ENCODE data around the gene GCN1. TPM values are rescaled to one million over a fixed set of nuclear protein-coding genes. Genes with fewer than 3 reads are reported as not detected.

Gene GCN1
- total RNA-seq, 2 experiments from 2014 or later: 126 to 151 TPM

DNA sequence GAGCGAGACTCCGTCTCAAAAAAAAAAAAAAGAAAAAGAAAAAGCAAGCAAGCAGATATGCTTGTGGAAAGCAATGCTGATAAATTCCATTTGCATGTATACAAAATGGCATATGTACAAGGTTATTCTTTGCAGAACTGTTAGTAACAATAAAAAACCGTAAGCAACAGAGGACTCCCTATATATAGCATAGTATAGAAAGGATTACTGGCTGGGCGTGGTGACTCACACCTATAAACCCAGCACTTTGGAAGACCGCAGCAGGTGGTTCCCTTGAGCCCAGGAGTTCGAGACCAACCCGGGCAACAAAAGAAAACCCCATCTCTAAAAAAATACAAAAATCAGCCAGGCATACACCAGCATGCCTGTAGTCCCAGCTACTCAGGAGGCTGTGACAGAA lies 13.5 kb downstream of the GCN1 start:
- no peaks in the 10 kb centered on the region for H3K9me3 Mint-ChIP-seq (ENCODE audit: low read depth)
- ATAC-seq: no peak
- DNase-seq: no peak
- CTCF ChIA-PET: no interaction called here
- peaks cover 63% of the 10 kb centered on the region for H3K36me3 Mint-ChIP-seq
- peaks cover 6% of the 10 kb centered on the region for H3K4me1 Mint-ChIP-seq
- no peak overlapping the region for H3K27ac Mint-ChIP-seq
- H3K27me3 Mint-ChIP-seq: no peaks in the 10 kb centered on the region
- no peak overlapping the region for H3K4me3 Mint-ChIP-seq

DNA sequence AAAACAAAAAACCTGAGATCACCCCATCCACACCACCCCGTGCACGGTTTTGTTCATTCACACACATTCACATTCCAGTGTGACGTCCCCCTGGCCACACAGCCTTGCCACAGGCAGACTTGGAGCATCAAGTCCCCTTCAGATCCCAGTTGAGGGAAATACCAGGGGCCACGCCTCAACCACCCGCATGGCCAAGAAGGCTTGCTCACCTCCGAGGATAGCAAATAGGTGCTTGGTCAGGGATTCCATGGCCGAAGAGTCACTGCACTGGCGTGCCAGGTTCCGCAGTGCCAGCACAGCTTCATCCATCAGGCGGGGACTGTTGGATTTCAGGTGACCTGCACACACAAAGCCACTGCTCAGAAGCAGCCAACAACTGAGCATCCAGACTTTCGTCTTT lies 19.0 kb downstream of the GCN1 start:
- no peak for DNase-seq
- CTCF ChIA-PET: interaction anchor here (0.6 to 0.7 kb wide), 3 partner anchors 38 to 1199 kb away, joined by 3 read pairs; no protein-coding TSS in a partner anchor
- no peak for ATAC-seq
- H3K27ac Mint-ChIP-seq: no peak overlapping the region
- H3K27me3 Mint-ChIP-seq: no peaks in the 10 kb centered on the region
- H3K4me1 Mint-ChIP-seq: peaks cover 19% of the 10 kb centered on the region
- H3K36me3 Mint-ChIP-seq: peaks cover 58% of the 10 kb centered on the region
- no peaks in the 10 kb centered on the region for H3K9me3 Mint-ChIP-seq (ENCODE audit: low read depth)
- no peak overlapping the region for H3K4me3 Mint-ChIP-seq

DNA sequence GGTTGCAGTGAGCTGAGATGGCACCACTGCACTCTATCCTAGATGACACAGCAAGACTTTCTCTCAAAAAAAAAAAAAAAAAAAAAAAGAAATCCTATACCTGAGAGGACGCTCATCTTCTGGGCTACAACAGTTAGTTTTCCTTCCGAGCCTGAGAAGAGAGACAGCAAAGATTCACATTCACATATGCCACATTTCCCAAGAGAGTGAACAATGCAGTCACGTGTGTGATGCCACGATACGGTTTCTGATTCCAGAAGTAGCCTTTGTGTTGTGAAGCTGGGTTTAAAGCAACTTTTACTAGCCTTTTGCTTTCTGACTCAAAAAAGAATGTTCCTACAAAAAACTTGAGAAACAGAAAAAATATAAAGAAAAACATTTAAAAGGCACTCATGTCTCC lies 19.5 kb downstream of the GCN1 start:
- Mint-ChIP-seq H3K9me3 (ENCODE audit: low read depth) (no peaks in the 10 kb centered on the region), H3K27me3 (no peaks in the 10 kb centered on the region), H3K36me3 (peaks cover 59% of the 10 kb centered on the region), H3K4me1 (peaks cover 19% of the 10 kb centered on the region), H3K4me3 (no peak overlapping the region), H3K27ac (no peak overlapping the region)
- CTCF ChIA-PET: interaction anchor here (0.7 kb wide), 2 partner anchors 38 to 1199 kb away, joined by 3 read pairs; no protein-coding TSS in a partner anchor
- DNase-seq: no peak
- ATAC-seq: no peak

DNA sequence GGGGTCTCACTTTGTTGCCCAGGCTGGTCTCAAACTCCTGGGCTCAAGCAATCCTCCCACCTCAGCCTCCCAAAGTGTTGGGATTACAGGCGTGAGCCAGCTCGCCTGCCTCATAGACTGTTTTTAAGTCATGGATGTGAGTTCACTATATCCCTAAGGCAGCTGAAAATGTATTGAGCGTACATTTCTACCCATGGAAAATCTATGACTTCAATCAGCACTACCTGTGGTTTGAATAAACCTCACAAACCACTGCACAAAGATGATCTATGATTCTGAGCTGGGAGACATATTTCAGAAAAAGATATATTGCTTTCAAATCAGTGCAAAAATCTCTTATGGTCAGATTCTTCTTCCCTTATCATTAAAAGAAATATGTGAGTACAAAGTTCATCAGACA lies 22.5 kb downstream of the GCN1 start:
- no peak overlapping the region for H3K27ac Mint-ChIP-seq
- no peaks in the 10 kb centered on the region for H3K9me3 Mint-ChIP-seq (ENCODE audit: low read depth)
- no peak overlapping the region for H3K4me3 Mint-ChIP-seq
- ATAC-seq (peak; percentile 53), DNase-seq (no peak)
- peaks cover 19% of the 10 kb centered on the region for H3K4me1 Mint-ChIP-seq
- H3K27me3 Mint-ChIP-seq: no peaks in the 10 kb centered on the region
- CTCF ChIA-PET: interaction anchor here (0.5 to 1.5 kb wide), 2 partner anchors 29 to 314 kb away, joined by 3 to 4 read pairs; partner anchors contain the start of gene RPLP0
- H3K36me3 Mint-ChIP-seq: peaks cover 53% of the 10 kb centered on the region

DNA sequence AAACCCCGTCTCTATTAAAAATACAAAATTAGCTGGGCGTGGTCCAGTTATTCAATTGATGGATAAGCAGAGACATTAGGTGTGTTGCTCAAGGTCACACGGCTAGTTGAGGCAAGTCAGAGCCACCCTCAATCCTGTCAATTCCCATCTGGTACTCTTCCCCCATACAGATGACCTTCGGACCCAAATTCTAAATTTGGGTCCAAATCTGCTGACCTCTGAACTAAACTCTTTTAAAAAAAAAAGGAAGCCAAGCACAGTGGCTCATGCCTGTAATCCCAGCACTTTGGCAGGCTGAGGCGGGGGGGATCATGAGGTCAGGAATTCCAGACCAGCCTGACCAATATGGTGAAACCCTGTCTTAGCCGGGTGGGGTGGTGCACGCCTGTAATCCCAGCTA lies 23.9 kb downstream of the GCN1 start:
- H3K27ac Mint-ChIP-seq: no peak overlapping the region
- no peak for DNase-seq
- peaks cover 47% of the 10 kb centered on the region for H3K36me3 Mint-ChIP-seq
- CTCF ChIA-PET: no interaction called here
- no peak overlapping the region for H3K4me3 Mint-ChIP-seq
- no peak for ATAC-seq
- no peaks in the 10 kb centered on the region for H3K9me3 Mint-ChIP-seq (ENCODE audit: low read depth)
- H3K27me3 Mint-ChIP-seq: no peaks in the 10 kb centered on the region
- peaks cover 19% of the 10 kb centered on the region for H3K4me1 Mint-ChIP-seq

DNA sequence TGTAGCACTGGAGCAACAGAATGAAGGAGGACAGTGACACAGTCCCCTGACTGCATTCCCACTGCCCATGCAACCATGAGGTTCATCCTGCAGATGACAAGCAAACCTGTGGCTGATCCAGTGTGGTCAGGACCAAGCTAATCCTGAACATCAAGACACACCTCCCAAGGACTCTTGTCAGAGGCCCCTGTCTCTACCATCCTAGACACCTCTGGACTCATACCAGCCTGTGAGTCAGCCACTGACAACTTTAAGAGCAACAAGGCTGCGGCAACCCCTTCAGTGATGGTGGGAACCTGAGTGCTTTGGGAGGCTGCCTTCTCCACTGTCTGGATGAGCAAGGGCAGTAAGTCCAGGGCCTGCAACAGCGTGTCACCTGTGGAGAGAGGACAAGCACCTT lies 24.6 kb downstream of the GCN1 start:
- no peak for ATAC-seq
- no peaks in the 10 kb centered on the region for H3K27me3 Mint-ChIP-seq
- peaks cover 19% of the 10 kb centered on the region for H3K4me1 Mint-ChIP-seq
- CTCF ChIA-PET: no interaction called here
- H3K9me3 Mint-ChIP-seq (ENCODE audit: low read depth): no peaks in the 10 kb centered on the region
- H3K27ac Mint-ChIP-seq: no peak overlapping the region
- DNase-seq: no peak
- H3K36me3 Mint-ChIP-seq: peaks cover 42% of the 10 kb centered on the region
- H3K4me3 Mint-ChIP-seq: no peak overlapping the region

DNA sequence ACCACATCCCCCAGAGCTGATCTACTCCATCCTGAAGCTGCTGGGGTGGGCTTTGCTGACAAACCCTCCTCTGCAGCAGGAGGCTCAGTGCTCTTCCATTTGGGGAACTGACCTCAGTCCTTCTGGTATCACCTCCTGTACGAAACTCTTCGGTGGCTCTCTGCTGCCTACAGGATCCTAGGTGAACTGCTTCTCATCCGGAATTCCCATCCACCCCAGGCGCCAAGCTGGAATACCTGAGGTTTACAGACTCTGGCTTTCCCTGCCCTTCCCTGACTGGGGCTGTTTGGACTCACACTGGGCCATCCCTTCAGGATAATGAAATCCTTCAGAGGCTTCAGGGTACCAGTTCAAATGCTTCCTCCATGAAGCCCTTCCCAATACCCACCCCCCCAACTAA lies 26.2 kb downstream of the GCN1 start:
- Mint-ChIP-seq H3K9me3 (ENCODE audit: low read depth) (no peaks in the 10 kb centered on the region), H3K36me3 (peaks cover 39% of the 10 kb centered on the region), H3K27ac (no peak overlapping the region), H3K4me3 (no peak overlapping the region), H3K27me3 (no peaks in the 10 kb centered on the region), H3K4me1 (peaks cover 13% of the 10 kb centered on the region)
- CTCF ChIA-PET: interaction anchor here (0.9 to 1.8 kb wide), 5 partner anchors 8 to 60 kb away, joined by 3 to 5 read pairs (median 3); no protein-coding TSS in a partner anchor
- no peak for ATAC-seq
- DNase-seq: no peak

DNA sequence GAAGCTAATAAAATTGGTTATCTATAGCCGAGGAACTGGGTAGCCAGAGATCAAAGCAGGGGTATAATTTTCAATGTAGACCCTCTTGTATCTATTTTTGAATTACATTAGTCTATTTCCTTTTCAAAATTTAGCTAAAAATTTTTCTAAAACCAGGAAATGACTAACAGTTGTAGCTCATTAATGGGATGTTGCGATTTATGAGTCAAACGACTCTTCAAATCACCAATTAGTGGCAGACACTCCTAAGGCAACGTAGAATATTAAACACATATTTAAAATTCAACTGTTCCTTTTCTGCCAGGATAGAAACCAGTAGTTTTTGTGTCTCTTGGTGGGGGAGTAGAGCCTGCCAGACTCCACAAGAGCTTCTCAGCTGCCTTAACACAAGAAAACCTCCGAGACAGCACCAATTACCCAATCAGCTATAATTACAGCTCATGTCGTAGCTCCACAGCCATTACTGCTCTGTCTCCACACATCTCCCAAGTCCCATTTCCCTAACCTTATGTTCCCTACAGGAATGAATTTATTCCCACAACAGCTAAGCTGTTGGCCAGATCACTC lies 26.9 kb downstream of the GCN1 start:
- no peak overlapping the region for H3K4me3 Mint-ChIP-seq
- ATAC-seq: no peak
- peaks cover 7% of the 10 kb centered on the region for H3K4me1 Mint-ChIP-seq
- H3K36me3 Mint-ChIP-seq: peaks cover 34% of the 10 kb centered on the region
- H3K9me3 Mint-ChIP-seq (ENCODE audit: low read depth): no peaks in the 10 kb centered on the region
- CTCF ChIA-PET: interaction anchor here (0.9 to 1.8 kb wide), 5 partner anchors 8 to 61 kb away, joined by 3 to 5 read pairs (median 3); partner anchors contain the start of gene RPLP0
- DNase-seq: no peak
- no peak overlapping the region for H3K27ac Mint-ChIP-seq
- no peaks in the 10 kb centered on the region for H3K27me3 Mint-ChIP-seq

DNA sequence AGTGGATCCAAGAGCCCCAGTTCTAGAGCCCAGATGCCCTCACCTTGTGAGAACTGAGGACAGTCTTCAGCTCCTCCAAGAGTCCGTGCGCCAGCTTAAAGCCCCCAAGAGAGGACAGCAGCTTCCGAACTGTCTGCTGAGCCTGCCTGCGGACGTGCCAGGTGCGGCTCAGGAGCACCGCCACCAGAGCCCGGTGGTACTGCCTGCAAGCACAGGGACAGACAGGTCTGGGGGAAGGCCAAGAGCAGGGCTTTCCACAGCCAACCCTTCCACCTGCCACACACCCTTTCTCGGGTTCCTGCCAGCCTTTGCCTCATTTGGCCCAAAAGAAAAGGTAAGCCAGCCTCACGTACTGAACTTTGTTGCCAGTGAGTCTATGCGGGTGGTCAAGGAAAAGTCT lies 30.2 kb downstream of the GCN1 start:
- ATAC-seq: no peak
- no peak overlapping the region for H3K4me3 Mint-ChIP-seq
- H3K36me3 Mint-ChIP-seq: peaks cover 39% of the 10 kb centered on the region
- H3K4me1 Mint-ChIP-seq: no peaks in the 10 kb centered on the region
- CTCF ChIA-PET: no interaction called here
- H3K9me3 Mint-ChIP-seq (ENCODE audit: low read depth): no peaks in the 10 kb centered on the region
- no peak for DNase-seq
- no peak overlapping the region for H3K27ac Mint-ChIP-seq
- no peaks in the 10 kb centered on the region for H3K27me3 Mint-ChIP-seq

DNA sequence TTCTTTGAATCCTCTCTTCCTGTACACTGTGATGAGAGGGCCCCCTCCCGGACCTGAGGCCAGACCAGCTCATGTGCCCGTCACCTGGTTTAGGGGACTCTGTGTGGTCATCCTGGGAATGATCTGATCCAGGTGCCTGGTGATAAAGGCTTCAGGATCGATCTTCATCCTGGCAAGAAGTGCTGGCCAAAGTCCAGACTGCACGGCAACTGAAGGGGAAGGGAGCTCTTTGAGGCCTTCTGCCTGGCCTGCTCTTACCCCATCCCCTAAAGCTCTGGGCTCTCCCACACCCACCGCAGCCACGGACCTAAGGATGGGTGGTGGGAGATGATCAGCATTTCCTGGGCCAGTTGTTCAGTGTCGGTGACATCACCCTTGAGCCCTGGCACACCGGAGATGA lies 31.8 kb downstream of the GCN1 start:
- DNase-seq (no peak), ATAC-seq (no peak)
- no peaks in the 10 kb centered on the region for H3K9me3 Mint-ChIP-seq (ENCODE audit: low read depth)
- CTCF ChIA-PET: interaction anchor here (2.0 kb wide), 1 partner anchor 39 kb away, joined by 5 read pairs; the partner anchor contains the start of gene RPLP0
- peaks cover 3% of the 10 kb centered on the region for H3K4me1 Mint-ChIP-seq
- H3K27ac Mint-ChIP-seq: no peak overlapping the region
- no peak overlapping the region for H3K4me3 Mint-ChIP-seq
- H3K27me3 Mint-ChIP-seq: no peaks in the 10 kb centered on the region
- peaks cover 35% of the 10 kb centered on the region for H3K36me3 Mint-ChIP-seq

DNA sequence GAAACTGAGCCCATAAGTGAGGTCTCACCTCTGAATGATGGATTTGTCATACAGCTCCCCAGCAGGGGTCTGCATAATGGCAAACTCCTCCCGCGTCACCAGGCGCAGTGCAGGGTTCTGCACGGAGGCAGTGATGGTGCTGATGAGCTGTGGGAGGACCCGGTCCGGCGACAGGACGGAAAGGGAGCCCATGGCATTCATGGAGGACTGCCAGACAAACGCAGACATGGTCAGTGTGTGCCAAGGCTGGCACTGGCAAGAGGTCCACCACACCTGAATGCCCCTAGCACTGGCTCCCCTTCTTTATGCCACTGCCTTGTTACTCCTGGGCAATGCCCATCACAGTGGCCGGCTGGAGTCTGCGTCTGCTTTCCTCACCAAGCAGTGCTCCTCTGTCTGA lies 32.7 kb downstream of the GCN1 start:
- H3K4me3 Mint-ChIP-seq: no peak overlapping the region
- no peak for ATAC-seq
- no peak overlapping the region for H3K27ac Mint-ChIP-seq
- H3K4me1 Mint-ChIP-seq: peaks cover 12% of the 10 kb centered on the region
- H3K9me3 Mint-ChIP-seq (ENCODE audit: low read depth): no peaks in the 10 kb centered on the region
- CTCF ChIA-PET: interaction anchor here (2.0 kb wide), 1 partner anchor 40 kb away, joined by 5 read pairs; the partner anchor contains the start of gene RPLP0
- H3K36me3 Mint-ChIP-seq: peaks cover 41% of the 10 kb centered on the region
- no peaks in the 10 kb centered on the region for H3K27me3 Mint-ChIP-seq
- DNase-seq: no peak

DNA sequence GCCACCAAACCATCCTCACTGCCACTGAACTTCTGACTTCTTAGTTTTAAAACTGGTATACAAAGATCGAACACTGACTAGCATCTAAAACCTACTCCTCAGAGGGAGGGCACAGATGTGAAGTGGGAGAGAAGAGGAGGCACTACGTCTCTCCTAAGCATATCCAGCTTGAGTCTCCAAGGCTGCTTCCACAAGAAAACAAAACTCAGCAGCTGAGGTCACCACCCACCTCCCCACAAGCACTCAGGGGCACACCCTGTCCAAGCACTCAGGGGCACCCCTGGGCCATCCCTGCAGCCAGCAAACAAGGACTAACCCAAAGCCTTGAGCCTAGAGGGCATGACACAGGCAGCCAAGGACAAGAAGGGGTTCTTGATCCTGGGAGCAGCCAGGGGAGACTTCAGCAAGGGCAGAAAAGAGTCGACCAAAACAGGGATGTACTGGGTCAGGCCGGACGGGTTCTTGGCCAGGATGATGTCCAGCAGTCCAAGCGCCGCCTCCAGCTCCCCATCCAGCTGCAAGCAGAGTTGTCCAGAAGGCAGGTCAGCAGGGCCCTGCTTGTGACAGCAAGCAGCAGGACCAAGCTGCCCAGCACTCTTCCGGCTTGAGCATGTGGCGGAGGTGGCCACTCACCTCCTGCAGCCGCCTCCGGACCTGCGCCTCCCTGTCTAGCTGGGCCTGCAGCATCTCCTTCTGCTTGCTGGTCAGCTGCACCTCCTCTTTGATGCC lies 34.8 kb downstream of the GCN1 start:
- no peaks in the 10 kb centered on the region for H3K9me3 Mint-ChIP-seq (ENCODE audit: low read depth)
- peaks cover 22% of the 10 kb centered on the region for H3K4me1 Mint-ChIP-seq
- CTCF ChIA-PET: interaction anchor here (0.8 to 1.8 kb wide), 4 partner anchors 8 to 106 kb away, joined by 3 to 4 read pairs (median 4); partner anchors contain the start of gene PXN
- H3K27me3 Mint-ChIP-seq: no peaks in the 10 kb centered on the region
- ATAC-seq (no peak), DNase-seq (no peak)
- H3K27ac Mint-ChIP-seq: no peak overlapping the region
- H3K4me3 Mint-ChIP-seq: no peak overlapping the region
- peaks cover 56% of the 10 kb centered on the region for H3K36me3 Mint-ChIP-seq

DNA sequence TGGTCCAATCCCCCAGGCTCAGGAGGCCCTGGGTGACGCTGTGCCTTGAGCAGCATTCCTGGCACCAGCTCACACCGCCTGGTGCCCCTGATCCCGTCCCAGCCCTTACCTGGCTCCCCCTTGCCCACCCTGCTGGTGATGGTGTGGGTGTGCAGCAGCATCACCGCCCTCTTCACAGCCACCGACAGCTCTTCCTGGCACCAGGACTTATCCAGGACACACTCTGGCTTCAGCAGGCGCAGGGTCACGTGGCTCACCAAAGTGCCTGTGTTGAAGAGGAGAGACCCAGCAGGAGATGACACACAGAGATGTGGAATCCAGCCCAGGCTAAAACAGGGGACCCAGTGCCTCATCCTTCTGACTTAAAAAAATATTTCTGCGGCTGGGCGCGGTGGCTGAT lies 36.2 kb downstream of the GCN1 start:
- Mint-ChIP-seq H3K27me3 (no peaks in the 10 kb centered on the region), H3K9me3 (ENCODE audit: low read depth) (no peaks in the 10 kb centered on the region), H3K36me3 (peaks cover 58% of the 10 kb centered on the region), H3K4me3 (no peak overlapping the region), H3K27ac (no peak overlapping the region), H3K4me1 (peaks cover 22% of the 10 kb centered on the region)
- DNase-seq: no peak
- CTCF ChIA-PET: no interaction called here
- no peak for ATAC-seq

DNA sequence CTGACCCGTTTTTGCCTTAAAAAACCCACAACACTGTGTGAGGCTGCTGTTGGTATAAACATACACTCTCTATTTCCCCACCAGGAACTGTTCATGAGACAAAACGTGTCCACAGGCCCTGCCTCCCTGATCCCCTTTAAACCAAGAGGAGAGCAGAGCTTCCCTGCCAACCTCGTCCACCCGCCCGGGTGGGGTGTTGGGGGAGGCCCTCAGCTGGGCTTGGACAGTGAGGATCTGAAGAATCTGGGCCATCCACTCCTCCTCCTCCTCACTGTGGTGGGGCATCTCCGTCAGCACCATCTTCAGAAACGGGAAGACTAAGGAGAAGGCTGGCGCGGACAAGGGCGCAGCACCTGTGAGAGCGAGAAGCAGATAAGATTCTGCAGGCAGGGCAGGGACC lies 36.8 kb downstream of the GCN1 start:
- no peak for DNase-seq
- peaks cover 22% of the 10 kb centered on the region for H3K4me1 Mint-ChIP-seq
- ATAC-seq: no peak
- H3K27me3 Mint-ChIP-seq: no peaks in the 10 kb centered on the region
- peaks cover 59% of the 10 kb centered on the region for H3K36me3 Mint-ChIP-seq
- no peak overlapping the region for H3K4me3 Mint-ChIP-seq
- H3K9me3 Mint-ChIP-seq (ENCODE audit: low read depth): no peaks in the 10 kb centered on the region
- peak overlapping the region; percentile 87 for H3K27ac Mint-ChIP-seq
- CTCF ChIA-PET: interaction anchor here (1.0 kb wide), 1 partner anchor 47 kb away, joined by 4 read pairs; no protein-coding TSS in a partner anchor
